Thymus (tissue), 11 donors: ENCODE data around the gene ARHGAP10. TPM values are rescaled to one million over a fixed set of nuclear protein-coding genes. Genes with fewer than 3 reads are reported as not detected.

Experiments used
- DNase-seq, 9 donors: peaks; one replicate each; pipeline ENCODE4 v3.0.0-alpha.2; 2013; ENCODE audit warnings: low spot score in 9 of 9, low read depth in 6 of 9, missing footprints in 1 of 9
- H3K27ac ChIP-seq, 2 donors: one replicate each; pipeline ENCODE4 v1.5.1; 2013; ENCODE audit warnings: control low read depth in 1 of 2, low read depth in 1 of 2, low read length in 1 of 2, mild to moderate bottlenecking in 1 of 2, moderate library complexity in 1 of 2
- H3K27me3 ChIP-seq, 2 donors: one replicate each; pipeline ENCODE4 v1.5.1; 2013; ENCODE audit warnings: low read length in 1 of 2; ENCODE audit not compliant: control insufficient read depth in 2 of 2, insufficient read depth in 1 of 2
- H3K36me3 ChIP-seq, 2 donors: one replicate each; pipeline ENCODE4 v1.5.1; 2013; ENCODE audit warnings: low read length in 1 of 2, mild to moderate bottlenecking in 1 of 2, moderate library complexity in 1 of 2; ENCODE audit not compliant: control insufficient read depth in 2 of 2, insufficient read depth in 2 of 2
- H3K4me1 ChIP-seq, 2 donors: one replicate each; pipeline ENCODE4 v1.5.1; 2013; ENCODE audit warnings: low read length in 2 of 2; ENCODE audit not compliant: control insufficient read depth in 2 of 2, insufficient read depth in 2 of 2
- H3K4me3 ChIP-seq, 2 donors: one replicate each; pipeline ENCODE4 v1.5.1; 2013; ENCODE audit warnings: low read length in 2 of 2, control low read depth in 1 of 2, mild to moderate bottlenecking in 1 of 2
- H3K9me3 ChIP-seq, 2 donors: one replicate each; pipeline ENCODE4 v1.5.1; 2013; ENCODE audit warnings: low read length in 1 of 2, mild to moderate bottlenecking in 1 of 2; ENCODE audit not compliant: control insufficient read depth in 2 of 2, insufficient read depth in 1 of 2
- WGBS: extraction: QIAGEN DNeasy Blood & Tissue Kit; methylation state at CpG from one replicate; pipeline ENCODE4 v1.1.7; 2013; 5-methylcytosine and 5-hydroxymethylcytosine counted together
- polyA plus RNA-seq: library from polyadenylated mRNA; stranded (reverse); fragments of 200-250 nt; gene quantifications from one replicate; pipeline ENCODE4 v1.2.3, GENCODE V29; 2013
- total RNA-seq: library from RNA; stranded (reverse); fragments of 120-200 nt; gene quantifications from one replicate; pipeline ENCODE4 v1.2.4, GENCODE V29; 2013
- donor health status: healthy.

ARHGAP10 gene
- total and polyA plus RNA-seq, 2 donors = 11.8 to 13.4 TPM

- H3K27me3 ChIP-seq = no peaks in the 10 kb centered on the region
- peaks cover 0 to 18% of the 10 kb centered on the region in 2 donors for H3K4me1 ChIP-seq
- no peaks in the 10 kb centered on the region for H3K36me3 ChIP-seq
- H3K27ac ChIP-seq = peak overlapping the region; percentile 61 to 84
- H3K4me3 ChIP-seq = no peak overlapping the region
- DNase-seq = peak in 7 of 9 donors; percentile 8 to 70 (median 25)
- H3K9me3 ChIP-seq = no peaks in the 10 kb centered on the region
- WGBS = 78% methylated on average over 13 of the region's 13 CpGs
Measured at GRCh38 chr4:148060264-148061140, 328.6 kb downstream of the ARHGAP10 start.

GRCh38 chr4:148061141-148061481, 329.2 kb downstream of the ARHGAP10 start:
- Histone ChIP-seq H3K4me1 (peaks cover 0 to 18% of the 10 kb centered on the region in 2 donors), H3K36me3 (no peaks in the 10 kb centered on the region), H3K9me3 (no peaks in the 10 kb centered on the region), H3K27ac (peak overlapping the region in 1 of 2 donors; percentile 61), H3K4me3 (no peak overlapping the region), H3K27me3 (no peaks in the 10 kb centered on the region)
- peak in 1 of 9 donors; percentile 10 for DNase-seq
- 65% methylated on average over 4 of the region's 4 CpGs for WGBS

GRCh38 chr4:148061795-148062194, 329.9 kb downstream of the ARHGAP10 start:
- no peak for DNase-seq
- Histone ChIP-seq H3K9me3 (no peaks in the 10 kb centered on the region), H3K4me1 (peaks cover 0 to 17% of the 10 kb centered on the region in 2 donors), H3K36me3 (no peaks in the 10 kb centered on the region), H3K4me3 (no peak overlapping the region), H3K27ac (no peak overlapping the region), H3K27me3 (no peaks in the 10 kb centered on the region)
- WGBS = 83% methylated on average over 8 of the region's 8 CpGs

GRCh38 chr4:148062301-148062950, 330.5 kb downstream of the ARHGAP10 start:
- no peak overlapping the region for H3K27ac ChIP-seq
- H3K4me1 ChIP-seq = peaks cover 0 to 13% of the 10 kb centered on the region in 2 donors
- H3K9me3 ChIP-seq = no peaks in the 10 kb centered on the region
- 96% methylated on average over 10 of the region's 10 CpGs for WGBS
- no peak overlapping the region for H3K4me3 ChIP-seq
- no peaks in the 10 kb centered on the region for H3K36me3 ChIP-seq
- H3K27me3 ChIP-seq = no peaks in the 10 kb centered on the region
- no peak for DNase-seq

DNA sequence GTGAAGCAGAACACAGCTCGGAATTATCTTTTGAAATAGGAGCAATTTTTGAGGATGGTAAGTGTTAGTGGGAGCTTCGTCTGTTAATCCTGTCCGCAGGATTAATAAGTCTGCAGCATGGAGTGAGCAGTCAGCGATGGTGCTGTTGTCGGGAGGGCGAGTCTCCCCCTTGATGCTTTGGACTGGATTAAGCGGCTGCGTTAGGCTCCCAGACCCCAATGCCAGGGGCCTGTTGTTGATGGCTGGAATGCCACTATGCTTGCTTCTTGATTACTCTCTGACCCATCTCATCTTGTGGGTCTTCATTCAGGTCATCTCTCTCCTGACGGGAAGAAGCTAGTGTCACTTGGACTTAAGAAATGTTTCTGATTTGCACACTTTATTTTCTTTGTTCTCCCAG, 332.6 kb downstream of the ARHGAP10 start:
- H3K27me3 ChIP-seq = no peaks in the 10 kb centered on the region
- H3K36me3 ChIP-seq = no peaks in the 10 kb centered on the region
- no peak for DNase-seq
- no peaks in the 10 kb centered on the region for H3K9me3 ChIP-seq
- H3K27ac ChIP-seq = no peak overlapping the region
- WGBS = 92% methylated on average over 9 of the region's 9 CpGs
- peaks cover 0 to 13% of the 10 kb centered on the region in 2 donors for H3K4me1 ChIP-seq
- H3K4me3 ChIP-seq = no peak overlapping the region

DNA sequence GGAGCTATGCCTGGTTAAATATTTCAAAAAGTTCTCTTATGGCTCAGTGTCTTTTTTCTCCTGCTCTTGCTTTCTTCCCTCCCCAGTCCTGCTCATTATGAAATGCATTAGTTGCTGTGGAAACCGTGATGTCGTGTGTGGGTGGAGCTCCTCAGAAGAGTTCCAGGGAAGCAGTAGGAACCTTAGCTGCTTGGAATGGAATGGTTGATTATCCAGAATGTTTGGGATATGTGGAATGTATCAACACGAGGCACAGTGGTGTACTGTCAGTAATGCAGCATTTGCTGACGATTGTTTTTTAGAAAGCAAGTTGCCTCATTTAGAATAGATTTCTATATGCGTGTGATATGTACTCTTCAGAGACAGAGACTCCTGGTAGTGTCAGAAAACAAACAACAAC, 333.2 kb downstream of the ARHGAP10 start:
- DNase-seq = no peak
- H3K9me3 ChIP-seq = no peaks in the 10 kb centered on the region
- no peak overlapping the region for H3K27ac ChIP-seq
- no peaks in the 10 kb centered on the region for H3K36me3 ChIP-seq
- no peak overlapping the region for H3K4me3 ChIP-seq
- H3K27me3 ChIP-seq = no peaks in the 10 kb centered on the region
- H3K4me1 ChIP-seq = peaks cover 0 to 9% of the 10 kb centered on the region in 2 donors
- WGBS = 97% methylated on average over 5 of the region's 5 CpGs

DNA sequence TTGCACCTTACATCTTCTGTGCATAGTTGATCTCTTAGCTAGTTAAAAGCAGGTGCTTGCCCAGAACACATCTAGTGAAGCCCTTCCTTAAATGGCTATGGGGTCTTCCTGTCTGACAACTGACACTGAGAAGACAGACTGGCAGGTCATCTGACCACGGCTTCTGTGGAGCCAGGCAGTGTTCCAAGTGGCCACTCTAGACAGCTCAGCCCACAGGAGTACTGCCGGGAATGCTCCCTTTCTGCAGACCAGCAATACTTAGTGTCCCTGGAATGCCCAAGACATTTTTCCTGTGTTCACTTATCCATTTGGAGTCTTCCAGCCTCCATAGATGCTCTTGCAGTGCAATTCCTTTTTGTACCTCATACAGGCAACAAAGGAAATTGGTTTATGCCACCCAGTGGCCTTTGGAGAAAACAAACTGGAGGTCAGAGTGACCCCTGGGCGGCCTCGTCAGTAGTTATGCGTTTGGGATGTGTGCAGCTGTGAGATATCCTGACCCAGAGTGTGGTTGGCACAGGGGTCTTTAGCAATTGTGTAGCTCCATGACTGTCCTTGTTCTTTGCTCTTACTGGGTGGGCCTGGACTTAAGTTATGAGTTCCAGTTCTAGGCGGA, 335.5 kb downstream of the ARHGAP10 start:
- no peaks in the 10 kb centered on the region for H3K9me3 ChIP-seq
- no peak overlapping the region for H3K4me3 ChIP-seq
- no peak for DNase-seq
- no peaks in the 10 kb centered on the region for H3K4me1 ChIP-seq
- H3K27ac ChIP-seq = no peak overlapping the region
- no peaks in the 10 kb centered on the region for H3K27me3 ChIP-seq
- whole genome bisulfite sequencing = 97% methylated on average over 6 of the region's 6 CpGs
- peaks cover 0 to 4% of the 10 kb centered on the region in 2 donors for H3K36me3 ChIP-seq

- H3K27me3 ChIP-seq = no peaks in the 10 kb centered on the region
- no peak for DNase-seq
- no peaks in the 10 kb centered on the region for H3K4me1 ChIP-seq
- 91% methylated on average over 13 of the region's 13 CpGs for WGBS
- no peak overlapping the region for H3K4me3 ChIP-seq
- H3K36me3 ChIP-seq = peaks cover 0 to 10% of the 10 kb centered on the region in 2 donors
- H3K9me3 ChIP-seq = peaks cover 0 to 3% of the 10 kb centered on the region in 2 donors
- H3K27ac ChIP-seq = no peak overlapping the region
Measured at GRCh38 chr4:148068065-148068911, 336.4 kb downstream of the ARHGAP10 start.
